OCI-LY7 (cell line): Measurements from ENCODE around the gene SRGAP3. TPM values are rescaled to one million over a fixed set of nuclear protein-coding genes. Genes with fewer than 3 reads are reported as not detected.

ENCODE experiments used
- BruUV-seq: library from RNA; stranded (reverse); fragments of 400-500 nt; replicated peaks from 2 replicates; lab custom pipeline; 2021; lab: Mats Ljungman, UMichigan
- CTCF ChIA-PET: fragments of 300-600 bp; sonication (Branson Sonifier 250); formaldehyde crosslinking; loops from one replicate; lab custom pipeline; 2022; ENCODE audit warnings: antibody characterized with exemption; ENCODE audit not compliant: unreplicated experiment; lab: Charles Lee
- POLR2A ChIA-PET: fragments of 300-600 bp; sonication (Branson Sonifier 250); formaldehyde crosslinking; loops from one replicate; lab custom pipeline; 2022; ENCODE audit warnings: antibody characterized with exemption; lab: Charles Lee
- DNase-seq: peaks from one replicate; pipeline ENCODE4 v3.0.0-alpha.2; 2015; ENCODE audit warnings: low spot score
- H2AFZ ChIP-seq: fragments of 200-600 bp; sonication (generic), shearing (Covaris generic); 2 replicates; pipeline ENCODE4 v1.6.1; 2014; ENCODE audit warnings: mild to moderate bottlenecking, antibody characterized with exemption, low read length, moderate library complexity
- H3K27ac ChIP-seq: fragments of 200-600 bp; sonication (generic); 2 replicates; pipeline ENCODE4 v1.5.1; 2014; ENCODE audit warnings: mixed run types, low read depth, mild to moderate bottlenecking, moderate library complexity, low read length, inconsistent platforms; ENCODE audit not compliant: poor library complexity, severe bottlenecking
- H3K36me3 ChIP-seq: fragments of 200-600 bp; sonication (generic); 2 replicates; pipeline ENCODE4 v1.6.1; 2014; ENCODE audit warnings: mild to moderate bottlenecking, antibody characterized with exemption, low read length, moderate library complexity, mixed read lengths; ENCODE audit not compliant: insufficient read depth
- H3K4me1 ChIP-seq: fragments of 200-600 bp; sonication (generic); 2 replicates; pipeline ENCODE4 v1.5.1; 2014; ENCODE audit warnings: mild to moderate bottlenecking, low read length; ENCODE audit not compliant: insufficient read depth, poor library complexity, severe bottlenecking
- H3K4me2 ChIP-seq: fragments of 200-600 bp; sonication (generic); 2 replicates; pipeline ENCODE4 v1.6.1; 2014; ENCODE audit warnings: mild to moderate bottlenecking, low read length
- H3K4me3 ChIP-seq: fragments of 200-600 bp; sonication (generic); 2 replicates; pipeline ENCODE4 v1.5.1; 2014; ENCODE audit warnings: mild to moderate bottlenecking, low read depth, low read length; ENCODE audit not compliant: poor library complexity, severe bottlenecking
- H3K79me2 ChIP-seq: fragments of 200-600 bp; sonication (generic); 2 replicates; pipeline ENCODE4 v1.6.1; 2016; ENCODE audit warnings: low read depth, mild to moderate bottlenecking, low read length, moderate library complexity, mixed read lengths; ENCODE audit not compliant: insufficient read depth
- H3K9me2 ChIP-seq: fragments of 200-600 bp; sonication (generic); 2 replicates; pipeline ENCODE4 v1.6.1; 2016; ENCODE audit warnings: mild to moderate bottlenecking, low read length, mixed read lengths; ENCODE audit not compliant: insufficient read depth
- H3K9me3 ChIP-seq: fragments of 200-600 bp; sonication (generic); 2 replicates; pipeline ENCODE4 v1.6.1; 2014; ENCODE audit warnings: mild to moderate bottlenecking, mixed run types, low read length, mixed read lengths
- H4K20me1 ChIP-seq: fragments of 200-600 bp; sonication (generic); 2 replicates; pipeline ENCODE4 v1.6.1; 2014; ENCODE audit warnings: mild to moderate bottlenecking, antibody characterized with exemption, low read length, moderate library complexity, mixed read lengths; ENCODE audit not compliant: insufficient read depth
- CTCF ChIP-seq: fragments of 200-600 bp; sonication (generic); conservative IDR thresholded peaks from 2 replicates; pipeline ENCODE4 v1.5.1; 2014; ENCODE audit warnings: mild to moderate bottlenecking, antibody characterized with exemption, low read length, moderate library complexity, mixed read lengths
- EZH2phosphoT487 ChIP-seq: fragments of 200-600 bp; sonication (generic); IDR thresholded peaks from 2 replicates; pipeline ENCODE4 v1.6.1; 2018; ENCODE audit warnings: low read depth, borderline replicate concordance, mild to moderate bottlenecking, mixed run types, antibody characterized with exemption, low read length, moderate library complexity, mixed read lengths
- intact Hi-C: fragments of 100-400 bp; cut with micrococcal nuclease; formaldehyde crosslinking; loops from one replicate; pipeline ENCODE4 v1.10.0; 2022; ENCODE audit not compliant: unreplicated experiment
- total RNA-seq, 2 experiments: library from RNA; depleted of rRNA in 1 of 2; stranded (reverse); fragments of >200 nt in 1 of 2; shearing (Covaris generic) in 1 of 2; gene quantifications; 2 replicates each; pipeline ENCODE4 v1.2.3, GENCODE V29; 2014 to 2022

SRGAP3 gene
- total RNA-seq, 2 experiments from 2014 or later = 1.5 to 1.7 TPM

- Histone ChIP-seq H3K4me2 (no peak overlapping the region), H4K20me1 (no peaks in the 10 kb centered on the region), H3K4me3 (no peak overlapping the region), H3K4me1 (no peaks in the 10 kb centered on the region), H3K9me3 (no peaks in the 10 kb centered on the region), H2AFZ (no peak overlapping the region), H3K27ac (no peak overlapping the region), H3K36me3 (no peaks in the 10 kb centered on the region), H3K9me2 (no peaks in the 10 kb centered on the region), H3K79me2 (no peaks in the 10 kb centered on the region)
- CTCF ChIA-PET = interaction anchor here (0.6 kb wide), 1 partner anchor 287 kb away, joined by 4 read pairs; no protein-coding TSS in a partner anchor
- TF ChIP-seq EZH2phosphoT487 = no peak
- no peak for TF ChIP-seq CTCF
- intact Hi-C loops = no loop called here
- no peak for DNase-seq
- BruUV-seq = no TSS peak
- POLR2A ChIA-PET = interaction anchor here (0.6 kb wide), 1 partner anchor 44 kb away, joined by 3 read pairs; no protein-coding TSS in a partner anchor
Measured at GRCh38 chr3:8992854-8993253, 256.6 kb downstream of the SRGAP3 start.

- Histone ChIP-seq H3K4me1 (no peaks in the 10 kb centered on the region), H3K4me2 (no peak overlapping the region), H3K9me3 (no peaks in the 10 kb centered on the region), H3K9me2 (no peaks in the 10 kb centered on the region), H3K36me3 (no peaks in the 10 kb centered on the region), H3K79me2 (no peaks in the 10 kb centered on the region), H2AFZ (no peak overlapping the region), H3K4me3 (no peak overlapping the region), H3K27ac (no peak overlapping the region), H4K20me1 (no peaks in the 10 kb centered on the region)
- DNase-seq = no peak
- intact Hi-C loops = no loop called here
- ChIA-PET POLR2A (interaction anchor here (0.6 kb wide), 1 partner anchor 44 kb away, joined by 3 read pairs; no protein-coding TSS in a partner anchor), CTCF (no interaction called here)
- TF ChIP-seq EZH2phosphoT487 (no peak), CTCF (no peak)
- BruUV-seq = no TSS peak
Measured at GRCh38 chr3:8992199-8992598, 257.2 kb downstream of the SRGAP3 start.

GRCh38 chr3:8990266-8991215 is 258.9 kb downstream of the SRGAP3 start:
- Histone ChIP-seq H3K4me2 (no peak overlapping the region), H3K4me3 (no peak overlapping the region), H3K9me2 (no peaks in the 10 kb centered on the region), H3K27ac (no peak overlapping the region), H3K9me3 (no peaks in the 10 kb centered on the region), H3K4me1 (no peaks in the 10 kb centered on the region), H2AFZ (no peak overlapping the region), H3K36me3 (no peaks in the 10 kb centered on the region), H3K79me2 (no peaks in the 10 kb centered on the region), H4K20me1 (no peaks in the 10 kb centered on the region)
- TF ChIP-seq EZH2phosphoT487 (no peak), CTCF (no peak)
- BruUV-seq = no TSS peak
- intact Hi-C loops = no loop called here
- POLR2A ChIA-PET = no interaction called here
- CTCF ChIA-PET = no interaction called here
- DNase-seq = no peak
